IMR-90 (cell line): ENCODE results near the gene ZMIZ2. TPM values are rescaled to one million over a fixed set of nuclear protein-coding genes. Genes with fewer than 3 reads are reported as not detected.

ENCODE experiments used
- ATAC-seq: fragments of 200-7000 bp; cut with Tn5 transposase; 2 replicates; pipeline ENCODE4 v1.9.1; 2020; ENCODE audit warnings: low read depth, mild to moderate bottlenecking, moderate library complexity
- BruUV-seq: library from RNA; stranded (reverse); fragments of 400-500 nt; replicated peaks from 2 replicates; lab custom pipeline; 2021; lab: Mats Ljungman, UMichigan
- CTCF ChIA-PET: fragments of 300-600 bp; formaldehyde crosslinking; extraction: SDS; loops from one replicate; lab custom pipeline; 2021; ENCODE audit warnings: antibody characterized with exemption; lab: Yijun Ruan, JAX
- POLR2A ChIA-PET: fragments of 300-600 bp; sonication (Branson Sonifier 250); formaldehyde crosslinking; loops from one replicate; lab custom pipeline; 2022; ENCODE audit warnings: antibody characterized with exemption; ENCODE audit not compliant: unreplicated experiment; lab: Charles Lee
- DNase-seq: peaks from one replicate; pipeline ENCODE4 v3.0.0; 2013
- H2AFZ ChIP-seq: replicated peaks from 2 replicates; pipeline ENCODE3; 2013; ENCODE audit warnings: low read length, mild to moderate bottlenecking; ENCODE audit not compliant: poor library complexity
- H2AK5ac ChIP-seq: 2 replicates; pipeline ENCODE4 v1.6.1; 2013; ENCODE audit warnings: low read depth, low read length, inconsistent platforms
- H2AK9ac ChIP-seq: replicated peaks from 2 replicates; pipeline ENCODE3; 2013; ENCODE audit warnings: mild to moderate bottlenecking, low read depth, low read length, moderate library complexity; ENCODE audit not compliant: poor library complexity
- H2BK120ac ChIP-seq: 2 replicates; pipeline ENCODE4 v1.6.1; 2013; ENCODE audit warnings: low read depth, low read length, inconsistent platforms
- H2BK15ac ChIP-seq: 3 replicates; pipeline ENCODE4 v1.6.1; 2013; ENCODE audit warnings: low read depth, low read length, inconsistent platforms
- H2BK20ac ChIP-seq: 2 replicates; pipeline ENCODE4 v1.6.1; 2013; ENCODE audit warnings: low read depth, mild to moderate bottlenecking, inconsistent platforms, low read length, moderate library complexity
- H2BK5ac ChIP-seq: 2 replicates; pipeline ENCODE4 v1.6.1; 2013; ENCODE audit warnings: mild to moderate bottlenecking, low read depth, low read length, inconsistent platforms; ENCODE audit not compliant: poor library complexity, severe bottlenecking
- H3K14ac ChIP-seq: replicated peaks from 2 replicates; pipeline ENCODE4 v1.6.1; 2013; ENCODE audit warnings: low read depth, low read length, inconsistent platforms
- H3K18ac ChIP-seq: 2 replicates; pipeline ENCODE4 v1.6.1; 2013; ENCODE audit warnings: low read depth, low read length, control low read depth
- H3K23ac ChIP-seq: 2 replicates; pipeline ENCODE4 v1.6.1; 2013; ENCODE audit warnings: low read depth, low read length, inconsistent platforms
- H3K27ac ChIP-seq: 2 replicates; pipeline ENCODE4 v1.5.1; 2013; ENCODE audit warnings: mild to moderate bottlenecking, control low read depth, low read length; ENCODE audit not compliant: insufficient read depth
- H3K27me3 ChIP-seq: 2 replicates; pipeline ENCODE4 v1.6.1; 2013; ENCODE audit warnings: low read length; ENCODE audit not compliant: control insufficient read depth, insufficient read depth
- H3K36me3 ChIP-seq: 2 replicates; pipeline ENCODE4 v1.6.1; 2013; ENCODE audit warnings: low read length, mixed read lengths; ENCODE audit not compliant: control insufficient read depth, insufficient read depth
- H3K4ac ChIP-seq: 2 replicates; pipeline ENCODE4 v1.6.1; 2013; ENCODE audit warnings: low read depth, low read length, inconsistent platforms
- H3K4me1 ChIP-seq: 2 replicates; pipeline ENCODE4 v1.6.1; 2013; ENCODE audit warnings: low read length, mixed read lengths; ENCODE audit not compliant: control insufficient read depth, insufficient read depth
- H3K4me2 ChIP-seq: 2 replicates; pipeline ENCODE4 v1.6.1; 2013; ENCODE audit warnings: low read depth, mild to moderate bottlenecking, control low read depth, low read length, moderate library complexity
- H3K4me3 ChIP-seq: 2 replicates; pipeline ENCODE4 v1.5.1; 2013; ENCODE audit warnings: low read depth, mild to moderate bottlenecking, control low read depth, low read length, moderate library complexity; ENCODE audit not compliant: insufficient read depth
- H3K56ac ChIP-seq: 2 replicates; pipeline ENCODE4 v1.6.1; 2013; ENCODE audit warnings: low read length, inconsistent platforms; ENCODE audit not compliant: insufficient read depth; ENCODE audit errors: extremely low read depth
- H3K79me1 ChIP-seq, 2 experiments: 2 replicates each; pipeline ENCODE4 v1.6.1; 2013; ENCODE audit warnings: low read length in 2 of 2, inconsistent platforms in 1 of 2, low read depth in 1 of 2
- H3K9ac ChIP-seq: 2 replicates; pipeline ENCODE4 v1.6.1; 2013; ENCODE audit warnings: low read depth, low read length, control low read depth
- H3K9me1 ChIP-seq: 2 replicates; pipeline ENCODE4 v1.6.1; 2013; ENCODE audit warnings: low read length, inconsistent platforms; ENCODE audit not compliant: insufficient read depth
- H3K9me3 ChIP-seq: 2 replicates; pipeline ENCODE4 v1.6.1; 2013; ENCODE audit warnings: low read length; ENCODE audit not compliant: control insufficient read depth, insufficient read depth
- H4K20me1 ChIP-seq: 2 replicates; pipeline ENCODE4 v1.6.1; 2013; ENCODE audit warnings: low read length, inconsistent platforms; ENCODE audit not compliant: insufficient read depth
- H4K5ac ChIP-seq: 2 replicates; pipeline ENCODE4 v1.6.1; 2013; ENCODE audit warnings: mild to moderate bottlenecking, low read depth, low read length, control low read depth
- H4K8ac ChIP-seq, 2 experiments: 2 replicates each; pipeline ENCODE4 v1.6.1; 2013; ENCODE audit warnings: low read depth in 2 of 2, low read length in 2 of 2, control low read depth in 1 of 2, inconsistent platforms in 1 of 2
- H4K91ac ChIP-seq: 2 replicates; pipeline ENCODE4 v1.6.1; 2013; ENCODE audit warnings: low read depth, low read length, inconsistent platforms; ENCODE audit not compliant: insufficient read depth
- BHLHE40 ChIP-seq: fragments of 150-350 bp; IDR thresholded peaks from 2 replicates; pipeline ENCODE4 v1.6.1; 2016; ENCODE audit warnings: mild to moderate bottlenecking, low read depth, low read length
- CEBPB ChIP-seq: IDR thresholded peaks from 2 replicates; pipeline ENCODE4 v1.6.1; 2012; ENCODE audit warnings: low read depth, low read length, improper control_type of control experiment
- CHD1 ChIP-seq: IDR thresholded peaks from 2 replicates; pipeline ENCODE4 v1.6.1; 2012; ENCODE audit warnings: low read depth, low read length, improper control_type of control experiment
- FOS ChIP-seq: fragments of 150-350 bp; IDR thresholded peaks from 2 replicates; pipeline ENCODE4 v1.6.1; 2016; ENCODE audit warnings: low read depth, low read length
- MAFK ChIP-seq: IDR thresholded peaks from 2 replicates; pipeline ENCODE4 v1.6.1; 2012; ENCODE audit warnings: low read depth, low read length, improper control_type of control experiment
- MAZ ChIP-seq: IDR thresholded peaks from 2 replicates; pipeline ENCODE4 v1.6.1; 2012; ENCODE audit warnings: low read depth, mild to moderate bottlenecking, low read length, improper control_type of control experiment, moderate library complexity, borderline replicate concordance
- POLR2A ChIP-seq: IDR thresholded peaks from 2 replicates; pipeline ENCODE4 v1.6.1; 2012; ENCODE audit warnings: mild to moderate bottlenecking, low read depth, low read length
- RAD21 ChIP-seq: IDR thresholded peaks from 2 replicates; pipeline ENCODE4 v1.6.1; 2012; ENCODE audit warnings: low read length, improper control_type of control experiment
- RCOR1 ChIP-seq: IDR thresholded peaks from 2 replicates; pipeline ENCODE4 v1.6.1; 2012; ENCODE audit warnings: mild to moderate bottlenecking, low read length, improper control_type of control experiment; ENCODE audit not compliant: insufficient replicate concordance
- RFX5 ChIP-seq: IDR thresholded peaks from 2 replicates; pipeline ENCODE4 v1.8.0; 2012; ENCODE audit warnings: low read depth, mild to moderate bottlenecking, low read length, moderate library complexity
- SMC3 ChIP-seq: fragments of 150-350 bp; IDR thresholded peaks from 2 replicates; pipeline ENCODE4 v1.6.1; 2016; ENCODE audit warnings: low read depth, mild to moderate bottlenecking, antibody characterized with exemption, low read length, moderate library complexity
- WGBS, 2 experiments: methylation state at CpG; one replicate each; pipeline versions ENCODE4 v1.1.5 to v1.1.7; 2013; ENCODE audit warnings: missing lambda C conversion rate in 2 of 2; ENCODE audit not compliant: insufficient read length in 1 of 2; ENCODE audit errors: extremely low coverage in 2 of 2; 5-methylcytosine and 5-hydroxymethylcytosine counted together
- dilution Hi-C: fragments of 300-500 bp; cut with HindIII; formaldehyde crosslinking; loops from one replicate; pipeline ENCODE4 v1.14.3; 2018; ENCODE audit warnings: low sequenced_read_pairs; ENCODE audit not compliant: unreplicated experiment
- in situ Hi-C: fragments of 300-500 bp; cut with MboI; formaldehyde crosslinking; loops from 3 replicates; pipeline ENCODE4 v1.14.3; 2019; ENCODE audit warnings: low sequenced_read_pairs, inconsistent platforms, mixed read lengths
- intact Hi-C: fragments of 100-400 bp; cut with micrococcal nuclease; formaldehyde crosslinking; loops from 2 replicates; pipeline ENCODE4 v1.10.0; 2022
- polyA plus RNA-seq, 3 experiments: library from polyadenylated mRNA; depleted of rRNA; stranded (reverse); fragments of >200 nt; gene quantifications; 2 replicates each; pipeline ENCODE4 v1.2.3, GENCODE V29; 2012; ENCODE audit warnings: low replicate concordance in 1 of 3
- total RNA-seq: library from RNA; depleted of rRNA; stranded (reverse); fragments of >200 nt; gene quantifications from 2 replicates; pipeline ENCODE4 v1.2.3, GENCODE V29; 2012
- TF ChIP-seq, protein P1 (sequence below): fragments of 150-350 bp; IDR thresholded peaks from 2 replicates; pipeline ENCODE4 v1.6.1; 2017; ENCODE audit warnings: mild to moderate bottlenecking, antibody characterized with exemption, low read length, low read depth
- TF ChIP-seq, protein P2 (sequence below): conservative IDR thresholded peaks from 2 replicates; pipeline ENCODE4 v1.5.1; 2012; ENCODE audit warnings: mild to moderate bottlenecking, low read depth, low read length, improper control_type of control experiment
- TF ChIP-seq, protein P3 (sequence below): fragments of 150-350 bp; IDR thresholded peaks from 2 replicates; pipeline ENCODE4 v1.6.1; 2016; ENCODE audit warnings: low read depth, mild to moderate bottlenecking, low read length, moderate library complexity, borderline replicate concordance

The ZMIZ2 gene
- total and polyA plus RNA-seq, 2 of the 4 experiments (the other 2 are of a cell fraction): 3.0 to 24.0 TPM

DNA sequence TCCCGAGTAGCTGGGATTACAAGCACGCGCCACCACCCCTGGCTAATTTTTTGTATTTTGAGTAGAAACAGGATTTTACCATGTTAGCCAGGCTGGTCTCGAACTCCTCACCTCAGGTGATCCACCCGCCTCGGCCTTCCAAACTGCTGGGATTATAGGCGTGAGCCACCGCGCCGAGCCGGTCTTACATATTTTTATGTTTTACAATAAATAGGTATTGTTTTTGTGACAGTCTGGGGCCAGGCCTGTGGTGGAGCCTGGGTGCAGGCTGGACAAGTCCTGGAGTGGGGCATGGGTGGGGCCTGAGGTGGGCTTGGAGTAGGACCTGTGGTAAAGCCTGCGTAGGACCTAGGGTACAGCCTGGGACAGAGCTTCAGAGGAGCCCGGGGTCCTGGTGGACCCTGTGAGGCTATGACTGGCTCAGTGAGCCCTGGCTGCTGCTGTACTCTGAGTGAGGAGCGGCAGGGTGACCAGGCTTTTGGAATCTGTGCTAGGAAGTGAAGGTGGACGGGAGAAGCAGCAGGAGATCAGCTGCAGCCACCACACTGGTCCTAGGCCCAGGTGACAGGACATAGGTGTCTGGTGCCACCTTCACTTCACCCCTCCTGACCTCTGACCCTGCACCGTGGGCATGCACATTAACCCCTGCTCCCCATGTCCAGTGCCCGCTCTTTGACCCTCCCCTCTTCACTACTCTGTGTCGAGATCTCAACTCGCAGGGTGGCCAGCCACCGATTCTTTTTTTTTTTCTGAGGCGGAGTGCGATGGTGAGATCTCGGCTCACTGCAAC lies 9.6 kb upstream of the ZMIZ2 start:
- H2BK5ac ChIP-seq: peak overlapping the region; percentile 45
- H3K27ac ChIP-seq: no peak overlapping the region
- H3K56ac ChIP-seq: no peak overlapping the region
- peak overlapping the region; percentile 48; the same call in 1 of the 2 replicates for H2AK5ac ChIP-seq
- POLR2A ChIA-PET: no interaction called here
- H2BK120ac ChIP-seq: peak overlapping the region; percentile 34; the same call in 1 of the 2 replicates
- H3K18ac ChIP-seq: no peak overlapping the region
- no peak overlapping the region for H2AFZ ChIP-seq
- no TSS peak for BruUV-seq
- WGBS, 2 experiments: 64% methylated on average over 6 of the region's 23 CpGs; no CpG with 5 or more reads in 1 of the 2 experiments
- peak overlapping the region; percentile 56; the same call in 1 of the 2 replicates for H3K4ac ChIP-seq
- H2BK20ac ChIP-seq: 0 out of 2 replicates have a peak overlapping the region, but pooled peaks have one; percentile 5
- no peak overlapping the region for H4K5ac ChIP-seq
- H3K27me3 ChIP-seq: no peaks in the 10 kb centered on the region
- H4K8ac ChIP-seq: no peak overlapping the region
- H3K9me1 ChIP-seq: peaks cover 12% of the 10 kb centered on the region
- peaks cover 0 to 9% of the 10 kb centered on the region in 2 experiments; a peak in 2 of 4 replicates for H3K79me1 ChIP-seq
- H3K4me3 ChIP-seq: no peak overlapping the region
- no peaks in the 10 kb centered on the region for H4K20me1 ChIP-seq
- in situ Hi-C loops (no loop called here), dilution Hi-C loops (no loop called here), intact Hi-C loops (no loop called here)
- 0 out of 2 replicates have a peak overlapping the region, but pooled peaks have one; percentile 29 for H3K14ac ChIP-seq
- no peak overlapping the region for H2AK9ac ChIP-seq
- H3K23ac ChIP-seq: no peak overlapping the region
- no peak overlapping the region for H3K4me2 ChIP-seq
- DNase-seq: no peak
- no peaks in the 10 kb centered on the region for H3K9me3 ChIP-seq
- H3K36me3 ChIP-seq: no peaks in the 10 kb centered on the region
- CTCF ChIA-PET: interaction anchor here (0.6 kb wide), 1 partner anchor 11 kb away, joined by 4 read pairs; no protein-coding TSS in a partner anchor
- H3K9ac ChIP-seq: no peak overlapping the region
- no peak for ATAC-seq
- no peak overlapping the region for H4K91ac ChIP-seq
- H3K4me1 ChIP-seq: peaks cover 12% of the 10 kb centered on the region
- H2BK15ac ChIP-seq: 0 out of 3 replicates have a peak overlapping the region, but pooled peaks have one; percentile 36
- TF ChIP-seq MAZ (no peak), MAFK (no peak), CHD1 (no peak), CEBPB (no peak), SMC3 (no peak), POLR2A (no peak), RAD21 (no peak), RCOR1 (no peak), RFX5 (no peak), BHLHE40 (no peak), FOS (no peak)
- TF ChIP-seq, protein P1, sequence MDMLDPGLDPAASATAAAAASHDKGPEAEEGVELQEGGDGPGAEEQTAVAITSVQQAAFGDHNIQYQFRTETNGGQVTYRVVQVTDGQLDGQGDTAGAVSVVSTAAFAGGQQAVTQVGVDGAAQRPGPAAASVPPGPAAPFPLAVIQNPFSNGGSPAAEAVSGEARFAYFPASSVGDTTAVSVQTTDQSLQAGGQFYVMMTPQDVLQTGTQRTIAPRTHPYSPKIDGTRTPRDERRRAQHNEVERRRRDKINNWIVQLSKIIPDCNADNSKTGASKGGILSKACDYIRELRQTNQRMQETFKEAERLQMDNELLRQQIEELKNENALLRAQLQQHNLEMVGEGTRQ: no peak
- TF ChIP-seq, protein P2, sequence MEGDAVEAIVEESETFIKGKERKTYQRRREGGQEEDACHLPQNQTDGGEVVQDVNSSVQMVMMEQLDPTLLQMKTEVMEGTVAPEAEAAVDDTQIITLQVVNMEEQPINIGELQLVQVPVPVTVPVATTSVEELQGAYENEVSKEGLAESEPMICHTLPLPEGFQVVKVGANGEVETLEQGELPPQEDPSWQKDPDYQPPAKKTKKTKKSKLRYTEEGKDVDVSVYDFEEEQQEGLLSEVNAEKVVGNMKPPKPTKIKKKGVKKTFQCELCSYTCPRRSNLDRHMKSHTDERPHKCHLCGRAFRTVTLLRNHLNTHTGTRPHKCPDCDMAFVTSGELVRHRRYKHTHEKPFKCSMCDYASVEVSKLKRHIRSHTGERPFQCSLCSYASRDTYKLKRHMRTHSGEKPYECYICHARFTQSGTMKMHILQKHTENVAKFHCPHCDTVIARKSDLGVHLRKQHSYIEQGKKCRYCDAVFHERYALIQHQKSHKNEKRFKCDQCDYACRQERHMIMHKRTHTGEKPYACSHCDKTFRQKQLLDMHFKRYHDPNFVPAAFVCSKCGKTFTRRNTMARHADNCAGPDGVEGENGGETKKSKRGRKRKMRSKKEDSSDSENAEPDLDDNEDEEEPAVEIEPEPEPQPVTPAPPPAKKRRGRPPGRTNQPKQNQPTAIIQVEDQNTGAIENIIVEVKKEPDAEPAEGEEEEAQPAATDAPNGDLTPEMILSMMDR: no peak
- TF ChIP-seq, protein P3, sequence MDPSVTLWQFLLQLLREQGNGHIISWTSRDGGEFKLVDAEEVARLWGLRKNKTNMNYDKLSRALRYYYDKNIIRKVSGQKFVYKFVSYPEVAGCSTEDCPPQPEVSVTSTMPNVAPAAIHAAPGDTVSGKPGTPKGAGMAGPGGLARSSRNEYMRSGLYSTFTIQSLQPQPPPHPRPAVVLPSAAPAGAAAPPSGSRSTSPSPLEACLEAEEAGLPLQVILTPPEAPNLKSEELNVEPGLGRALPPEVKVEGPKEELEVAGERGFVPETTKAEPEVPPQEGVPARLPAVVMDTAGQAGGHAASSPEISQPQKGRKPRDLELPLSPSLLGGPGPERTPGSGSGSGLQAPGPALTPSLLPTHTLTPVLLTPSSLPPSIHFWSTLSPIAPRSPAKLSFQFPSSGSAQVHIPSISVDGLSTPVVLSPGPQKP: no peak
